ENCODE data around the gene TMEM208. TPM values are rescaled to one million over a fixed set of nuclear protein-coding genes. Genes with fewer than 3 reads are reported as not detected.

Gene TMEM208
- total RNA-seq, 4 donors from 2014 or later = 24.4 to 36.0 (median 31.7) TPM

GRCh38 chr16:67265834-67266233 lies 38.9 kb downstream of the TMEM208 start:
- intact Hi-C loops (cut with DNase I) = no loop called here
- Histone ChIP-seq H3K4me3 (no peak overlapping the region), H3K36me3 (no peaks in the 10 kb centered on the region), H3K4me1 (no peaks in the 10 kb centered on the region), H3K9me3 (no peaks in the 10 kb centered on the region), H3K27me3 (peaks cover 0 to 17% (median 0%) of the 10 kb centered on the region in 4 donors), H3K27ac (no peak overlapping the region)
- no peak for TF ChIP-seq POLR2A (IDR thresholded peaks at IDR 0.05)
- TF ChIP-seq CTCF (IDR thresholded peaks at IDR 0.05) = no peak
- DNase-seq = no peak
- WGBS, 2 donors = 65 to 68% methylated on average over 7 to 8 of the region's 8 CpGs

- peaks cover 0 to 14% (median 0%) of the 10 kb centered on the region in 4 donors for H3K27me3 ChIP-seq
- no peak overlapping the region for H3K4me3 ChIP-seq
- H3K27ac ChIP-seq = no peak overlapping the region
- no peaks in the 10 kb centered on the region for H3K9me3 ChIP-seq
- no peak for DNase-seq
- peaks cover 0 to 7% (median 0%) of the 10 kb centered on the region in 3 donors for H3K36me3 ChIP-seq
- intact Hi-C loops (cut with DNase I) = no loop called here
- WGBS, 2 donors = 50 to 51% methylated on average over 4 to 5 of the region's 5 CpGs
- H3K4me1 ChIP-seq = no peaks in the 10 kb centered on the region
- TF ChIP-seq POLR2A (IDR thresholded peaks at IDR 0.05) = no peak
- no peak for TF ChIP-seq CTCF (IDR thresholded peaks at IDR 0.05)
Observed at GRCh38 chr16:67268136-67268579, 41.2 kb downstream of the TMEM208 start.

- Histone ChIP-seq H3K9me3 (no peaks in the 10 kb centered on the region), H3K4me3 (no peak overlapping the region), H3K4me1 (no peaks in the 10 kb centered on the region), H3K27me3 (no peaks in the 10 kb centered on the region), H3K27ac (no peak overlapping the region), H3K36me3 (peaks cover 0 to 7% (median 0%) of the 10 kb centered on the region in 3 donors)
- no peak for DNase-seq
- intact Hi-C loops (cut with DNase I) = no loop called here
- WGBS, 2 donors = 36 to 48% methylated on average over 4 to 5 of the region's 5 CpGs
- no peak for TF ChIP-seq POLR2A (IDR thresholded peaks at IDR 0.05)
- TF ChIP-seq CTCF (IDR thresholded peaks at IDR 0.05) = no peak
Observed at GRCh38 chr16:67269766-67270165, 42.8 kb downstream of the TMEM208 start.

- 67 to 86% methylated on average over 1 to 8 of the region's 11 CpGs for whole genome bisulfite sequencing, 2 donors
- intact Hi-C loops (cut with DNase I) = no loop called here
- no peak for DNase-seq
Observed at GRCh38 chr16:67270931-67271338, 44.0 kb downstream of the TMEM208 start.

GRCh38 chr16:67271446-67271845 lies 44.5 kb downstream of the TMEM208 start:
- Histone ChIP-seq H3K4me3 (no peak overlapping the region), H3K9me3 (no peaks in the 10 kb centered on the region), H3K36me3 (peaks cover 0 to 19% (median 3%) of the 10 kb centered on the region in 3 donors), H3K27ac (no peak overlapping the region), H3K4me1 (no peaks in the 10 kb centered on the region), H3K27me3 (no peaks in the 10 kb centered on the region)
- 96 to 97% methylated on average over 3 to 4 of the region's 4 CpGs for WGBS, 2 donors
- DNase-seq = no peak
- intact Hi-C loops (cut with DNase I) = no loop called here
- TF ChIP-seq CTCF (IDR thresholded peaks at IDR 0.05) (no peak), POLR2A (IDR thresholded peaks at IDR 0.05) (no peak)

More at GRCh38 chr16:67270931-67271338, 44.0 kb downstream of the TMEM208 start:
- no peak overlapping the region for H3K4me3 ChIP-seq
- peaks cover 0 to 15% (median 0%) of the 10 kb centered on the region in 3 donors for H3K36me3 ChIP-seq
- no peak overlapping the region for H3K27ac ChIP-seq
- H3K4me1 ChIP-seq = no peaks in the 10 kb centered on the region
- H3K9me3 ChIP-seq = no peaks in the 10 kb centered on the region
- no peaks in the 10 kb centered on the region for H3K27me3 ChIP-seq
- no peak for TF ChIP-seq POLR2A (IDR thresholded peaks at IDR 0.05)
- TF ChIP-seq CTCF (IDR thresholded peaks at IDR 0.05) = no peak

Data from esophagus squamous epithelium (tissue), 5 donors.